K562 (cell line): ENCODE data around the gene ASB15. TPM values are rescaled to one million over a fixed set of nuclear protein-coding genes. Genes with fewer than 3 reads are reported as not detected.

Experiments used
- CEBPZ ChIP-seq: fragments of 150-350 bp; IDR thresholded peaks from 2 replicates; pipeline ENCODE4 v1.6.1; 2014; ENCODE audit warnings: low read depth, mild to moderate bottlenecking, low read length, borderline replicate concordance
- ETV6 ChIP-seq, 3 experiments: fragments of 150-350 bp in 1 of 3; sonication (generic) in 1 of 3; formaldehyde crosslinking in 1 of 3; IDR thresholded peaks; 2 replicates each; pipeline versions ENCODE4 v1.6.1 to v1.8.0; 2014 to 2022; ENCODE audit warnings: borderline replicate concordance in 2 of 3, low read depth in 2 of 3, antibody characterized with exemption in 1 of 3, low read length in 1 of 3, mild to moderate bottlenecking in 1 of 3, missing genetic modification reagents in 1 of 3
- NRF1 ChIP-seq, 2 experiments: fragments of 450-650 bp; IDR thresholded peaks in 1 of 2; conservative IDR thresholded peaks in 1 of 2; 2 replicates each; pipeline ENCODE4 v1.6.1; 2014; ENCODE audit warnings: mild to moderate bottlenecking in 2 of 2
- PHF21A ChIP-seq: fragments of 450-650 bp; IDR thresholded peaks from 2 replicates; pipeline ENCODE4 v1.6.1; 2017; ENCODE audit warnings: low read depth, borderline replicate concordance
- ZBTB5 ChIP-seq: fragments of 450-650 bp; IDR thresholded peaks from 2 replicates; pipeline ENCODE4 v1.6.1; 2017; ENCODE audit warnings: antibody characterized with exemption
- ZNF407 ChIP-seq: fragments of 450-650 bp; IDR thresholded peaks from 2 replicates; pipeline ENCODE4 v1.6.1; 2016; ENCODE audit warnings: low read depth
- polyA plus RNA-seq, 8 experiments: library from polyadenylated mRNA; depleted of rRNA in 4 of 8; stranded (reverse) in 5 of 8; unstranded in 3 of 8; fragments of >200 nt; fragmentation: Nextera tagmentation in 2 of 8; fragmentation: Illumina TruSeq in 1 of 8; extraction: Ambion mirVana in 2 of 8; extraction: Trizol in 1 of 8; gene quantifications; 2 replicates each; pipeline versions ENCODE4 v1.2.1 to v1.2.3, GENCODE V29; 2011 to 2014; ENCODE audit warnings: inconsistent platforms in 1 of 8, missing spikeins in 1 of 8
- total RNA-seq, 7 experiments: library from RNA; depleted of rRNA in 6 of 7; stranded (reverse); fragments of >200 nt in 6 of 7; fragmentation: Illumina TruSeq in 2 of 7; extraction: Trizol in 2 of 7; gene quantifications; 2 replicates each; pipeline versions ENCODE4 v1.2.1 to v1.2.3, GENCODE V29; 2011 to 2021; ENCODE audit warnings: low replicate concordance in 1 of 7

Gene ASB15
- total and polyA plus RNA-seq, 9 of the 15 experiments (the other 6 are each of a cell fraction or from before 2014, with no cell fraction given), result 0.03 to 0.14 (median 0.04) TPM; not detected in 3

GRCh38 chr7:123553159-123553558 lies 48.5 kb upstream of the ASB15 start (continued):
- no peak for TF ChIP-seq CEBPZ
- TF ChIP-seq PHF21A, result peak; percentile 35; the same call in 1 of the 2 replicates
- no peak for TF ChIP-seq ZBTB5
- peak; percentile 61 to 65 for TF ChIP-seq NRF1 (conservative IDR thresholded peaks at IDR 0.05 in 1 of 2, IDR thresholded peaks at IDR 0.05 in 1 of 2)
- no peak for TF ChIP-seq ZNF407
- 0 out of 4 replicates have a peak, but pooled peaks of 1 of the 2 experiments have one; percentile 23 for TF ChIP-seq ETV6 (IDR thresholded peaks at IDR 0.05; ENCODE audit: borderline replicate concordance in 1 of 2, low read depth in 2 of 2, low read length in 1 of 2)
- no peak for TF ChIP-seq ETV6 (CRISPR knock-in tag; IDR thresholded peaks at IDR 0.05; ENCODE audit: borderline replicate concordance)
